ENCODE results near the gene CARD10.

CARD10 gene

DNA sequence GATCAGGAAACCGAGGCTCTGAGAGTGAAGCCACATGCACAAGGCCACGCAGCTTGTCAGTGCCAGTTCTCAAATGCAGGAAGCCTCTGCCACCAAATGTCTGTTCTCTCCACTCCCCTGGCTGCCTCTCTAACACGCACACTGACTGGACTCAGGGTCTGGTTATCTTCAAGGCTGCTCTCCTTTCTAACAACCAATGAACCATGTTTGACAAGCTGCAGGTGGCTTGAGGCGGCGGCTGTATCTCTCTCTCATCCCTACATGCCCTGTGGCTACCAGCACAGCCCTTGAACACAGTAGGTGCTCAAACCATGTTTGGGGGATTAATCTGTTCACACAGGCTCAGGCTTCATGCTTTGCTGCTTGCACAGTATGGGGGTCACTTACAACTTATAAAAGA is 56.8 kb downstream of the CARD10 start:
- no peak for DNase-seq

GRCh38 chr22:37461961-37462360 is 57.3 kb downstream of the CARD10 start:
- DNase-seq: no peak

DNA sequence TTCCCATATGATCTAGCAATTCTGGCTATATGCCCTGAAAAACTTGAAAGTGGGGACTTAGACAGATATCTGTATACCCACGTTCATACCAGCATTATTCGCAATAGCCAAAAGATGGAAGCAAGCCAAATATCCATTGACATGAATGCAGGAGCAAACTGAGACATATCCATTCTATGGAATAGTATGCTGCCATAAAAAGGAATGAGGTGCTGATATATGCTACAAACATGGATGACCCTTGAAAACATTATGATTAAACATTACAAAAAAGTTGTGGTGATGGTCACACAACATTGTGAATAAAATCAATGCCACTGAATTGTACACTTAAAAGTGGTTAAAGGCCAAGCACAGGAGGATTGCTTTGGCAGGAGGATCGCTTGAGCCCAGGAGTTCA is 58.5 kb downstream of the CARD10 start:
- no peak for DNase-seq

DNA sequence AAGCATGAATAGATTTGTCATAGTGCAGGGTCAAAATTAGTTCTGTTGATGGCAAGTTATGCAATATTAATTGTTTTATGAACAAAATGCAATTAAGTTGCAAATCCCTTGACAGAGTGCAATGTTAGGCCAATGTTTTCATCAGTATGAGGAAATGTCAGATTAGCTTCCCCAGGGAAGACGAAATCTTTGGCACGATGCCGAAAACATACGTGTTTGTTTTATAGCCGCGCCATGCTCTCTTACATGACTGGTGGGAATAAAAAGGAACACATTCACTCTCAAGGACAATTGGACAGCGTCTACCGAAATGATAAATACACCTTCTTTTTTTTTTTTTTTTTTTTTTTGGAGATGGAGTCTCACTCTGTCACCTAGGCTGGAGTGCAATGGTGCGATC is 60.0 kb downstream of the CARD10 start:
- no peak for DNase-seq

GRCh38 chr22:37457093-37457893 is 61.9 kb downstream of the CARD10 start:
- peak; percentile 74 for DNase-seq

DNA sequence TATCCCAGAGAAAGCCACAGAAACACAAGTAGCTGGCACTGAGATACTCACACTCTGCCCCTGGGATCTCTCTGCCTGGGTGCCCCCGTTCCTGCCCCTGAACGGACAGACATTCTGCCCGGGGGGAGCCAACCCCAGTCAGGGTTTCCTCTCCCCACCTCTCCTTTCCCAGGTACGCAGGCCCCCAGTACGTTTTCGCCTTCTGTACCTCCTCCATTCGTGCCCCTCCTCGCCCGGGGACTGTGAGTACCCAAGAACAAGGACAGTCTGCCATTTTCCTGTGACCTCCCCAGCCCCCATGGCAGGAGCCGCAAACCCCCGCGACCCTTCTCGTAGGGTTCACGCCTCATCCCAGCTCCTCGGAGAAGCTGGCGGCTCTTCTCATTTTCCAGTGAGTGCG is 62.9 kb downstream of the CARD10 start:
- DNase-seq: no peak

- DNase-seq: no peak
Observed at GRCh38 chr22:37455896-37456295, 63.3 kb downstream of the CARD10 start.

- no peak for DNase-seq
Observed at GRCh38 chr22:37454857-37455686, 64.1 kb downstream of the CARD10 start.

GRCh38 chr22:37453696-37454095 is 65.5 kb downstream of the CARD10 start:
- no peak for DNase-seq

DNA sequence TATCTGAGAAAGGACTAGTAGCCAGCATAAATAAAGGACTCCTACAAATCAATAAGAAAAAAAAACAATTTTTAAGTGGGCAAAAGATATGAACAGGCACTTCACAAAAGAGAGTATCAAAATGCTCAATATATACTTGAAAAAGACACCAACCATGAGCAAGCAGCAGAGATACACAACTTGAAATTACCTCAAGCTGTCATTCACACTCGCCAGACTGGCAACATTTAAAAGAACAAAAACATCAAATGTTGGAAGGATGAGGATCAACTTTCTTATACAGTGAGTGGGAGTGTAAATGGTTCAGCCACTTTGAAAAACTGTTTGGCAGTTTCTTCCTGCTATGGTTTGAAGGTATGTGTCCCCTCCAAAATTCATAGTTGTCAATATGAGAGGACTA is 68.0 kb downstream of the CARD10 start:
- no peak for DNase-seq

DNA sequence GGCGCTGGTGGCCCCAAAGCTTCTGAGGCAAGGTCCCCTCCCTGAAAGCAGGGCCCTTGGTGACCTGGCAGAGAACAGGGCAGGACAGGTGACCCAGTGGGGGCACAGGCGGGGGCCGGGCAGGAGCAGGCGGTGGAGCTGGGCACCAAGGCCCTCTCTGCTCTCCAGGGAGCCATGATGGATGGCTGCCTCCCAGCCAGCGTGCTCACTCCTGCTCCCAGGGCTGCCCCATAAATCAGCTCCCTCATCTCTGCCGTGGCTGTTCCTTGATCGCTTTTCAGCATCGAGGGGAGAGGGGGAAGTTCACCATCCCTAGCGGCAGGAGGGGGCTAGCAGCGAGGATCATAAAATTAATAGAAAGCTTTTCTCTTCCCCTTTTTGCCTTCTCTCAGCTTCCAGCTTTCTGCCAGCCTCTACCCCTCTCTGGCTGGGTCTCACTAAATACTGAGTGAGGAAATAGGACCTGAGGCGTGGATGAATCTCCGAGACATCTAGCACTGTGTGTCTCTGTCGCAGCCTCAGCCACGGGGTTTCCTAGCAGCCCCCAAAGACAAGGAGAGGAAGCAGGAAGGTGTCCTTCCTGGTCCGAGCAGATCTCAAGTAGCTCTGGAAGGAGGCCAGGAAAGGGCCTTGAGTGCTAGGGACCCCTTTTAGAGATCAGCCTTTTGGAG is 69.7 kb downstream of the CARD10 start:
- no peak for DNase-seq

- no peak for DNase-seq
Observed at GRCh38 chr22:37448516-37449127, 70.6 kb downstream of the CARD10 start.

DNA sequence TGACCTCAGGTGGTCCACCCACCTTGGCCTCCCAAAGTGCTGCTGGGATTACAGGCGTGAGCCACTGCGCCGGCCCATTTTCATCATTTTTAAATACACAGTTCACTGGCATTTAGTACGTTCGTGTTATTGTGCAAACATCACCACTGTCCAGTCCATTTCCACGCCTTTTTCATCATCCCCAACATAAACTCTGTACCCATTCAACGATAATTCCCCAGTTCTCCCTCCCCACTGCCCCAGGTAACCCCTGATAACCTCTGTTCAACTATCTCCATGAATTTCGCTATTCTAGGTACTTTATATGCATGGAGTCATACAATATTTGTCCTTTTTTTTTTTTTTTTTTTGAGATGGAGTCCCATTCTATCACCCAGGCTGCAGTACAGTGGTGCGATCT is 73.7 kb downstream of the CARD10 start:
- DNase-seq: no peak

- no peak for DNase-seq
Observed at GRCh38 chr22:37443977-37444376, 75.2 kb downstream of the CARD10 start.

DNA sequence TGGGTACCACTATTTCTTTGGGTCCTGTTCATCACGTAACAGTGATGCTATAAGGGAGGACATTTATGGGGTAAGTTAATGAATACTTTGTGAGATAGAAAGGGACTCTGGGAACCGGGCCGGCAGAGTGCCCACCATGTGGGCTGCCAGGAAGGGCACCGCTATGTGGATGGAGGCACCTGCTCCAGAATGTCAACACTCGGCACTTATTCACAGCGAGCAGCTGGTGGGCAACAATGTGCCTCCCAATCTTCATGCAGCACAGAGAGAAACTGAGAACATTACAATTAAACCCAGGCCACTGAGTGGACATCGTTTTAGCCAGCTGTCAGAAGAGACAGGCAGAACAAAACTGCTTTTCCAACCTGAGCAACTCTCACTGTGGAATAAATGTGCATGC is 76.1 kb downstream of the CARD10 start:
- no peak for DNase-seq

DNA sequence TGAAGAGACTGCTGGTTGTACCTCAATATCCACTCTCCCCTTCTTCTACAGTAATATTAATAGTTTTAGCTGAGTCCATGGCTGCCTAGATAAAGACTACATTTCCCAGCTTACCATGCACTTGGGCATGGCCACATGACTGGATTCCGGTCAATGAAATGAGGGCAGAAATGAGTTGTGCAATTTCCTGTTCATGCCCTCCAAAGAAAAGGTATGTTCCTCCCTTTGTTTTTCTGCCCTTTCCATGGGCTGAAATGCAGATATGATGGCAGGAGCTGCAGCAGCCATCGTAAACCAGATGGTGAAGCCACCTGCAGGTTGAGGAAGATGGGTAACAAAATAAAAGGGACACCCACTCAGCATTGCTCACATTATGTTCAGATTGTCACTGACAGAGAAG is 76.7 kb downstream of the CARD10 start:
- no peak for DNase-seq

DNA sequence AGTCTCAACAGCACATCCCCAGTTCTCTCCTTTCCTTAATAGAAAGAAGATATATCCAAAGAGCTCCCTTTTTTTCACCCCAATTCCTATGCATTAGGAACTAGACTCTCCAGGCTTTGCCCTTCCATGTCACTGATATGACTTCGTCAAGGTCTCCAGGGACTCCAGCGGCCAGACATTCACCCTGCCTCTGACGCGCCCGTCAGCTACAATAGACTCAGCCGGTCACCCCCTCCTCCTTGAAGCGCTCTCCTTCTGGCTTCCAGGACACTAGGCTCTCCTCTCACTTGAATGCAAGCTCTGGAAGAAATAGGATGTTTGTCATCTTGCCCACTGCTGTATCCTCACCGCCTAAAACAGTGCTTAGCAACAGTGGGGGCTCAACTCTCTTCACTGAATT is 77.1 kb downstream of the CARD10 start:
- no peak for DNase-seq

DNA sequence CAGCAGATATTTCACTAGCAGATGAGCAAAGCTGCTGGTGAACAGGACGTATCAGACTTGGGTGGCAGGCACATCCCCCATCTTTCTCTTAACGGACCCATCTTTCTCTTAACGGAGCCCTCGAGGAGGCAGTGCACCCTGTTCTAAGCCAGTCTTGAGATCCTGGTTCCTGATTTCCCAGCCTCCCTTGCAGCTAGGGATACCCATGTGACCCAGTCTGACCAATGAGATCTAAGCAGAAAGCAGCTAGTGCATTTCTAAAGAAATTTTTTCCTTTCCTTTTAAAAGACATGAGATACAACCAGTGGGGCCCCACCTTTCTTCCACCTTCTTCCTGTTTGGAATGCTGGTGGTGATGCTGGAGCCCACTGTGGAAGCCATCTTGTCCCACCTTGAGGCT is 78.3 kb downstream of the CARD10 start:
- no peak for DNase-seq

Data from activated CD4-positive, alpha-beta T cell treated with anti-CD3 and anti-CD28 coated beads for 1 hour (primary cell).